ENCODE results near the gene NR2F1. TPM values are rescaled to one million over a fixed set of nuclear protein-coding genes. Genes with fewer than 3 reads are reported as not detected.

NR2F1 gene
- total and polyA plus RNA-seq, 10 donors, result 2.0 to 28.8 (median 11.7) TPM

- H3K9me3 ChIP-seq, result peaks cover 0 to 8% (median 0%) of the 10 kb centered on the region in 8 donors
- TF ChIP-seq CTCF (IDR thresholded peaks at IDR 0.05 in 8 of 11, conservative IDR thresholded peaks at IDR 0.05 in 3 of 11) (no peak), POLR2AphosphoS5 (IDR thresholded peaks at IDR 0.05) (no peak), POLR2A (IDR thresholded peaks at IDR 0.05) (no peak)
- intact Hi-C loops (cut with DNase I; ENCODE audit: low total_unique reads), result no loop called here
- H3K36me3 ChIP-seq, result no peaks in the 10 kb centered on the region
- peaks cover 2 to 23% (median 16%) of the 10 kb centered on the region in 6 donors for H3K4me1 ChIP-seq
- H3K27ac ChIP-seq, result no peak overlapping the region
- no peak for DNase-seq
- H3K27me3 ChIP-seq (replicated peaks in 1 of 7), result peaks cover 10 to 77% (median 64%) of the 10 kb centered on the region in 7 donors
- peak overlapping the region in 1 of 8 donors; percentile 13 for H3K4me3 ChIP-seq
These were observed 29.8 kb downstream of the NR2F1 start for GRCh38 chr5:93612855-93613243.

DNA sequence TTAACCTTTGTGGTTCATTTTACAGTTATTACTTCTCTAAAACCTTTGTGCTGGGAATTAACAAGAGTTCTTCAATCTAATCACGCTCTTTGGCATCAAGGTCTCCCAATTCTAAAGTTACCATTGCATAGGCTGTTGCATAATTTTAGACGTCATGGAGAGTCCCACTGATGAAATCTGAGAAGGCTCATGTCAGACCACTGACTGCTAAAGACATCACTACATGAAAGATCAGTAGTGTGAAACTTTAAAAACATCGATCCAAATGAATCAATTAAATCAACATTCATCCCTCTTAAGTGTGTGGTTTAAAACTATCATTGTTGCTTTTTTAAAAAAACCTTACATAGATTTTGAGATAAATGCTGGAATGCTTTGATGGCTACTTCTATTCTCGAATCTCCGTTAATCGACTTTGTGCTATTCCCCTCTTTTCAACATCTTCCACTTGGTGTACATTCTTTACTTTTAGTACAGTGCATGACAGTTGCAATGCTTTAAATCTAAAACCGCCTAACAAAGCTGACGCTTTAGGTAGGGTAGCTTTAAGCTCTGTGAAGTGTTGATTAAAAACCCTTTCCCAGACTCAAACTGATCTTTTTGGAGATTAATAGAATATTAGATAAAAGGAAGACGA lies 33.6 kb downstream of the NR2F1 start:
- H3K4me3 ChIP-seq, result no peak overlapping the region
- no peak overlapping the region for H3K27ac ChIP-seq
- WGBS, 5 donors, result 76 to 82% (median 80%) methylated on average over 9 of the region's 9 CpGs
- DNase-seq, result no peak
- H3K36me3 ChIP-seq, result no peaks in the 10 kb centered on the region
- peaks cover 0 to 55% (median 26%) of the 10 kb centered on the region in 7 donors for H3K27me3 ChIP-seq (replicated peaks in 1 of 7)
- H3K9me3 ChIP-seq, result no peaks in the 10 kb centered on the region
- TF ChIP-seq CTCF (IDR thresholded peaks at IDR 0.05 in 8 of 11, conservative IDR thresholded peaks at IDR 0.05 in 3 of 11) (no peak), POLR2A (IDR thresholded peaks at IDR 0.05) (no peak), POLR2AphosphoS5 (IDR thresholded peaks at IDR 0.05) (no peak)
- H3K4me1 ChIP-seq, result peaks cover 0 to 33% (median 23%) of the 10 kb centered on the region in 6 donors
- intact Hi-C loops (cut with DNase I; ENCODE audit: low total_unique reads), result no loop called here

GRCh38 chr5:93620487-93621326 lies 37.7 kb downstream of the NR2F1 start:
- Histone ChIP-seq H3K4me1 (peaks cover 0 to 28% (median 18%) of the 10 kb centered on the region in 6 donors), H3K36me3 (no peaks in the 10 kb centered on the region), H3K27ac (peak overlapping the region in 7 of 8 donors; percentile 51 to 75 (median 70)), H3K9me3 (no peaks in the 10 kb centered on the region), H3K4me3 (peak overlapping the region; percentile 49 to 78 (median 64)), H3K27me3 (replicated peaks in 1 of 7) (peaks cover 0 to 19% (median 0%) of the 10 kb centered on the region in 7 donors)
- peak; percentile 93 for DNase-seq
- intact Hi-C loops (cut with DNase I; ENCODE audit: low total_unique reads), result no loop called here
- 0 to 1% (median 0%) methylated on average over 39 to 75 of the region's 75 CpGs for WGBS, 5 donors
- TF ChIP-seq POLR2AphosphoS5 (IDR thresholded peaks at IDR 0.05), result peak in 2 of 3 donors; percentile 59 to 71
- TF ChIP-seq CTCF (IDR thresholded peaks at IDR 0.05 in 8 of 11, conservative IDR thresholded peaks at IDR 0.05 in 3 of 11), result peak in 1 of 11 experiments; percentile 19
- no peak for TF ChIP-seq POLR2A (IDR thresholded peaks at IDR 0.05)

GRCh38 chr5:93621327-93621798 lies 38.3 kb downstream of the NR2F1 start:
- intact Hi-C loops (cut with DNase I; ENCODE audit: low total_unique reads), result no loop called here
- WGBS, 5 donors, result 3 to 30% (median 5%) methylated on average over 6 to 41 of the region's 41 CpGs
- H3K4me1 ChIP-seq, result peaks cover 0 to 28% (median 18%) of the 10 kb centered on the region in 6 donors
- H3K27ac ChIP-seq, result peak overlapping the region in 7 of 8 donors; percentile 51 to 75 (median 70)
- DNase-seq, result peak; percentile 86
- no peaks in the 10 kb centered on the region for H3K9me3 ChIP-seq
- H3K36me3 ChIP-seq, result no peaks in the 10 kb centered on the region
- H3K4me3 ChIP-seq, result peak overlapping the region; percentile 49 to 78 (median 64)
- peak in 2 of 3 donors; percentile 62 to 64 for TF ChIP-seq POLR2AphosphoS5 (IDR thresholded peaks at IDR 0.05)
- TF ChIP-seq POLR2A (IDR thresholded peaks at IDR 0.05), result no peak
- no peak for TF ChIP-seq CTCF (IDR thresholded peaks at IDR 0.05 in 8 of 11, conservative IDR thresholded peaks at IDR 0.05 in 3 of 11)
- peaks cover 0 to 19% (median 0%) of the 10 kb centered on the region in 7 donors for H3K27me3 ChIP-seq (replicated peaks in 1 of 7)
